ENCODE measurements around the gene RNF112. TPM values are rescaled to one million over a fixed set of nuclear protein-coding genes. Genes with fewer than 3 reads are reported as not detected.

The RNF112 gene
- total and polyA plus RNA-seq, 2 of the 13 experiments (the other 11 are each of a cell fraction or from before 2014, with no cell fraction given): 0.05 TPM; not detected in 1

DNA sequence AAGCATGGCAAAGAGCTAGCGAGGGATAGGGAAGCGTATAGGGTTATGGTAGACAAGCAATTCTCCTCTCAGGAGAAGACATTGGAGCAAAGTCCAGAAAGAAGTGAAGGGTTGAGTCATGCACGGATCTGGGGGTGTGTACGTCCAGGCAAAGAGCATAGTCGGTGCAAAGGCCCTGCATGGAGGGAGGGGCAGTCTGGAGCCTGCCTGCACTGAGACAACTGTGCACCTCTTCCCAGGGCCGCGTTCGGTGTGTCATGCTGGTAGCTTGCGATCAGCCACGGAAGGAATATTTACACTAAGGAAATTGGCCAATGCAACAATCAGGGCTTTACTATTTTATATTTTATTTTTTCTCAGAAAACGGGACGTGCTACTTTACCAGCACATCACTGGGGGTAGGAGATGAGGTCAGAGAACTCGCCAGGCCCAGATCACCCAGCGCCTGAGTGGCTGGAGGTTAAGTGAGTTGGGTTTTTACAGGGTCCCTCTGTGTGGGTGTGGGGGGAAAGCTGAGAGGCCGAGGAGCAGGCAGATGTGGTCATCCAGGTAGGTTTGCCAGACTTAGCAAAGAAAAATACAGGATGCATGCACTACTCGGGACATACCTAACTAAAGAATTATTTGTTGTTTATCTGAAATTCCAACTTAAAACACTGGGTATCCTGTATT, 41.8 kb upstream of the RNF112 start (continued):
- TF ChIP-seq, protein P1, sequence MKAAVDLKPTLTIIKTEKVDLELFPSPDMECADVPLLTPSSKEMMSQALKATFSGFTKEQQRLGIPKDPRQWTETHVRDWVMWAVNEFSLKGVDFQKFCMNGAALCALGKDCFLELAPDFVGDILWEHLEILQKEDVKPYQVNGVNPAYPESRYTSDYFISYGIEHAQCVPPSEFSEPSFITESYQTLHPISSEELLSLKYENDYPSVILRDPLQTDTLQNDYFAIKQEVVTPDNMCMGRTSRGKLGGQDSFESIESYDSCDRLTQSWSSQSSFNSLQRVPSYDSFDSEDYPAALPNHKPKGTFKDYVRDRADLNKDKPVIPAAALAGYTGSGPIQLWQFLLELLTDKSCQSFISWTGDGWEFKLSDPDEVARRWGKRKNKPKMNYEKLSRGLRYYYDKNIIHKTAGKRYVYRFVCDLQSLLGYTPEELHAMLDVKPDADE (CRISPR knock-in tag; IDR thresholded peaks at IDR 0.05): no peak
- TF ChIP-seq SPEN (CRISPR knock-in tag; IDR thresholded peaks at IDR 0.05; ENCODE audit: low read depth) (0 out of 2 replicates have a peak, but pooled peaks have one; percentile 24), ZNF678 (CRISPR knock-in tag; IDR thresholded peaks at IDR 0.05) (no peak), ETV5 (CRISPR knock-in tag; IDR thresholded peaks at IDR 0.05; ENCODE audit: borderline replicate concordance) (no peak), MTA1 (CRISPR knock-in tag; IDR thresholded peaks at IDR 0.05; ENCODE audit: borderline replicate concordance) (no peak), SP5 (CRISPR knock-in tag; IDR thresholded peaks at IDR 0.05; ENCODE audit: borderline replicate concordance, low read depth) (peak; percentile 52; the same call in 1 of the 2 replicates), ZFP62 (CRISPR knock-in tag; IDR thresholded peaks at IDR 0.05) (no peak), IKZF5 (CRISPR knock-in tag; IDR thresholded peaks at IDR 0.05) (no peak), ZBTB4 (CRISPR knock-in tag; IDR thresholded peaks at IDR 0.05; ENCODE audit: borderline replicate concordance) (no peak), ADNP (CRISPR knock-in tag; IDR thresholded peaks at IDR 0.05) (no peak), ZBTB46 (CRISPR knock-in tag; IDR thresholded peaks at IDR 0.05; ENCODE audit: borderline replicate concordance) (no peak), TBL1XR1 (IDR thresholded peaks at IDR 0.05; ENCODE audit: borderline replicate concordance, low read length, partially characterized antibody) (no peak), ZMYM3 (CRISPR knock-in tag; IDR thresholded peaks at IDR 0.05) (peak; percentile 89), TCF12 (IDR thresholded peaks at IDR 0.05) (no peak), TCF12 (CRISPR knock-in tag; IDR thresholded peaks at IDR 0.05) (no peak), MATR3 (CRISPR knock-in tag; IDR thresholded peaks at IDR 0.05) (no peak), ZNF414 (CRISPR knock-in tag; IDR thresholded peaks at IDR 0.05) (no peak), IKZF1 (IDR thresholded peaks at IDR 0.05) (no peak), MAZ (IDR thresholded peaks at IDR 0.05; ENCODE audit: borderline replicate concordance, low read depth, low read length) (0 out of 2 replicates have a peak, but pooled peaks have one; percentile 27), MAZ (CRISPR knock-in tag; IDR thresholded peaks at IDR 0.05; ENCODE audit: low read depth) (0 out of 2 replicates have a peak, but pooled peaks have one; percentile 20)
- TF ChIP-seq, protein P2, sequence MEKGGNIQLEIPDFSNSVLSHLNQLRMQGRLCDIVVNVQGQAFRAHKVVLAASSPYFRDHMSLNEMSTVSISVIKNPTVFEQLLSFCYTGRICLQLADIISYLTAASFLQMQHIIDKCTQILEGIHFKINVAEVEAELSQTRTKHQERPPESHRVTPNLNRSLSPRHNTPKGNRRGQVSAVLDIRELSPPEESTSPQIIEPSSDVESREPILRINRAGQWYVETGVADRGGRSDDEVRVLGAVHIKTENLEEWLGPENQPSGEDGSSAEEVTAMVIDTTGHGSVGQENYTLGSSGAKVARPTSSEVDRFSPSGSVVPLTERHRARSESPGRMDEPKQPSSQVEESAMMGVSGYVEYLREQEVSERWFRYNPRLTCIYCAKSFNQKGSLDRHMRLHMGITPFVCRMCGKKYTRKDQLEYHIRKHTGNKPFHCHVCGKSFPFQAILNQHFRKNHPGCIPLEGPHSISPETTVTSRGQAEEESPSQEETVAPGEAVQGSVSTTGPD (CRISPR knock-in tag; IDR thresholded peaks at IDR 0.05): no peak

Measured in HepG2 (cell line).